OCI-LY1 (cell line): ENCODE data around the gene FAM124A.

ENCODE experiments used
- H2AFZ ChIP-seq: fragments of 200-600 bp; sonication (generic), shearing (Covaris generic); 2 replicates; pipeline ENCODE4 v1.6.0; 2014; ENCODE audit warnings: antibody characterized with exemption, mild to moderate bottlenecking, low read length
- H3F3A ChIP-seq: fragments of 200-600 bp; sonication (generic), shearing (Covaris generic); 2 replicates; pipeline ENCODE4 v1.6.0; 2014; ENCODE audit warnings: mild to moderate bottlenecking, antibody characterized with exemption, low read length, moderate library complexity; ENCODE audit not compliant: insufficient read depth
- H3K27ac ChIP-seq: fragments of 200-600 bp; sonication (generic); 2 replicates; pipeline ENCODE4 v1.5.1; 2014; ENCODE audit warnings: low read length, mixed run types, mild to moderate bottlenecking, low read depth; ENCODE audit not compliant: poor library complexity, severe bottlenecking
- H3K27me3 ChIP-seq: fragments of 200-600 bp; sonication (generic); 2 replicates; pipeline ENCODE4 v1.6.0; 2014; ENCODE audit warnings: antibody characterized with exemption, mild to moderate bottlenecking, low read length, moderate library complexity; ENCODE audit not compliant: insufficient read depth
- H3K36me3 ChIP-seq: fragments of 200-600 bp; sonication (generic); 2 replicates; pipeline ENCODE4 v1.6.1; 2014; ENCODE audit warnings: mild to moderate bottlenecking, antibody characterized with exemption, low read length, moderate library complexity, mixed read lengths; ENCODE audit not compliant: insufficient read depth
- H3K4me1 ChIP-seq: fragments of 200-600 bp; sonication (generic); 2 replicates; pipeline ENCODE4 v1.5.1; 2014; ENCODE audit warnings: mild to moderate bottlenecking, low read length, moderate library complexity; ENCODE audit not compliant: insufficient read depth, severe bottlenecking
- H3K4me2 ChIP-seq: fragments of 200-600 bp; sonication (generic), shearing (Covaris generic); 2 replicates; pipeline ENCODE4 v1.6.1; 2014; ENCODE audit warnings: low read length
- H3K4me3 ChIP-seq: fragments of 200-600 bp; sonication (generic); 2 replicates; pipeline ENCODE4 v1.5.1; 2014; ENCODE audit warnings: low read length, low read depth, mild to moderate bottlenecking, mixed read lengths; ENCODE audit not compliant: poor library complexity, severe bottlenecking
- H3K79me2 ChIP-seq: fragments of 200-600 bp; shearing (Covaris generic); 2 replicates; pipeline ENCODE4 v1.6.1; 2016; ENCODE audit warnings: mixed run types, low read length, mixed read lengths; ENCODE audit not compliant: insufficient read depth
- H3K9ac ChIP-seq: fragments of 200-600 bp; sonication (generic), shearing (Covaris generic); 2 replicates; pipeline ENCODE4 v1.6.1; 2014; ENCODE audit warnings: mild to moderate bottlenecking, low read length, mixed read lengths
- H3K9me2 ChIP-seq: fragments of 200-600 bp; sonication (generic), shearing (Covaris generic); 2 replicates; pipeline ENCODE4 v1.6.1; 2014; ENCODE audit warnings: low read depth, mild to moderate bottlenecking, low read length, mixed read lengths
- H3K9me3 ChIP-seq: fragments of 200-600 bp; shearing (Covaris generic); 2 replicates; pipeline ENCODE4 v1.6.1; 2014; ENCODE audit warnings: low read length, mixed read lengths
- H4K20me1 ChIP-seq: fragments of 200-600 bp; sonication (generic), shearing (Covaris generic); 2 replicates; pipeline ENCODE4 v1.6.0; 2016; ENCODE audit warnings: mild to moderate bottlenecking, low read length; ENCODE audit not compliant: insufficient read depth
- EZH2 ChIP-seq: fragments of 200-600 bp; sonication (generic), shearing (Covaris generic); IDR thresholded peaks from 2 replicates; pipeline ENCODE4 v1.8.0; 2017; ENCODE audit warnings: borderline replicate concordance, mixed run types, mild to moderate bottlenecking, antibody characterized with exemption, low read length, moderate library complexity, mixed read lengths
- TF ChIP-seq, protein P1 (sequence below): fragments of 200-600 bp; sonication (generic), shearing (Covaris generic); IDR thresholded peaks from 2 replicates; pipeline ENCODE4 v1.5.1; 2017; ENCODE audit warnings: mild to moderate bottlenecking, antibody characterized with exemption, low read length, moderate library complexity, mixed read lengths

The FAM124A gene

DNA sequence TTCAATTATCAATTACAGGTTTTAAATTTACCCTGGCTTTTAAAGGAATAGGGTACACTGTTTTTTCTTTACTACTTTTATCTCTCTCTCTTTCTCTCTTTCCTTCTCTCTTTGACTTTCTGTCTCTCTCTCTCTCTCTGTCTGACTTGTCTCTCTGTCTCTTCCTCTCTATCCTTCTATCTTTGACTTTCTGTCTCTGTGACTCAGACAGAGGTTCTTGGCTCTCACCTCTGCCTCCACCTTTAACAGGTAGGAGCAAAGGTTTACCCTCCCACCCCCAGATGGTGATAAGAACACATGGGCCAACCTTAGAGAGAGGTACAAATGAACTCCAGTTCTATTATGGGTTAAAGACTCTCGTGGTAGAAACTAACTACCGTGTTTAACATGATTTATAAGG, 20.3 kb upstream of the FAM124A start:
- H3K9ac ChIP-seq, result no peak overlapping the region
- no peak overlapping the region for H3K27ac ChIP-seq
- H2AFZ ChIP-seq, result no peak overlapping the region

DNA sequence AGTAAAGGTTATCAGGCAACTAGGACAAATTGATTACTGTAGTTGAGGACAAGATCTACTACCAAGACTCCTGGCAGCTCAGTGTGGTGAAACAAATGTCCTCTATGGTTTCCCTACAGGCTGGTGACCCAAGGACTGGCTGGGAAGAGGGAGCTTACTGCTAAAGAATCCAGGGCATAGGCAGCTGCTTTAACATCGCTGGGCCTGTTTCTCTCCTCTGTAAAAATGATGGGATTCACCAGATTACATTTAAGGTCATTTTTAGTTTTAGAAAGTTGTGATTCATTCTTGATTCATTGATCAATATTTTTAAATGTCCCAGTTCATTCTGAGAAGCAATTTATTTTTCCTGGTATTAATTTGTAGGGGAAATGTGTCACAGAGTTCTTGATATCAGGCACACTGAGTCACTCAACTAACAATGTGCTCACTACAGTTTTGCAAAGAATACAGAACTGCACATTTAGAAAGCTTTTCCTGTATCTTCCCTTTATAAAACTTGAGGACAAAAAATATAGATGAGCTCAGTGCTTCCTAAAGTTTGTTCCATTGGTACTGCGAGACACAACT, 19.6 kb upstream of the FAM124A start:
- no peak overlapping the region for H3K4me2 ChIP-seq
- no peaks in the 10 kb centered on the region for H3K36me3 ChIP-seq
- no peak overlapping the region for H3K27ac ChIP-seq
- H3K27me3 ChIP-seq, result no peaks in the 10 kb centered on the region
- no peaks in the 10 kb centered on the region for H3K4me1 ChIP-seq
- H3K79me2 ChIP-seq, result no peaks in the 10 kb centered on the region
- no peaks in the 10 kb centered on the region for H3K9me2 ChIP-seq
- H3K4me3 ChIP-seq, result no peak overlapping the region
- no peaks in the 10 kb centered on the region for H4K20me1 ChIP-seq
- TF ChIP-seq EZH2, result no peak
- TF ChIP-seq, protein P1, sequence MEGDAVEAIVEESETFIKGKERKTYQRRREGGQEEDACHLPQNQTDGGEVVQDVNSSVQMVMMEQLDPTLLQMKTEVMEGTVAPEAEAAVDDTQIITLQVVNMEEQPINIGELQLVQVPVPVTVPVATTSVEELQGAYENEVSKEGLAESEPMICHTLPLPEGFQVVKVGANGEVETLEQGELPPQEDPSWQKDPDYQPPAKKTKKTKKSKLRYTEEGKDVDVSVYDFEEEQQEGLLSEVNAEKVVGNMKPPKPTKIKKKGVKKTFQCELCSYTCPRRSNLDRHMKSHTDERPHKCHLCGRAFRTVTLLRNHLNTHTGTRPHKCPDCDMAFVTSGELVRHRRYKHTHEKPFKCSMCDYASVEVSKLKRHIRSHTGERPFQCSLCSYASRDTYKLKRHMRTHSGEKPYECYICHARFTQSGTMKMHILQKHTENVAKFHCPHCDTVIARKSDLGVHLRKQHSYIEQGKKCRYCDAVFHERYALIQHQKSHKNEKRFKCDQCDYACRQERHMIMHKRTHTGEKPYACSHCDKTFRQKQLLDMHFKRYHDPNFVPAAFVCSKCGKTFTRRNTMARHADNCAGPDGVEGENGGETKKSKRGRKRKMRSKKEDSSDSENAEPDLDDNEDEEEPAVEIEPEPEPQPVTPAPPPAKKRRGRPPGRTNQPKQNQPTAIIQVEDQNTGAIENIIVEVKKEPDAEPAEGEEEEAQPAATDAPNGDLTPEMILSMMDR, result no peak
- H3F3A ChIP-seq, result no peaks in the 10 kb centered on the region
- H3K9ac ChIP-seq, result no peak overlapping the region
- no peak overlapping the region for H2AFZ ChIP-seq
- peaks cover 6% of the 10 kb centered on the region; the same call in 1 of the 2 replicates for H3K9me3 ChIP-seq

More for the DNA sequence above, 20.3 kb upstream of the FAM124A start:
- H4K20me1 ChIP-seq, result no peaks in the 10 kb centered on the region
- H3K36me3 ChIP-seq, result no peaks in the 10 kb centered on the region
- H3K4me1 ChIP-seq, result no peaks in the 10 kb centered on the region
- H3K27me3 ChIP-seq, result no peaks in the 10 kb centered on the region
- H3K4me2 ChIP-seq, result no peak overlapping the region
- TF ChIP-seq, protein P1, result no peak
- no peak for TF ChIP-seq EZH2
- H3K9me3 ChIP-seq, result peaks cover 6% of the 10 kb centered on the region; the same call in 1 of the 2 replicates
- H3F3A ChIP-seq, result no peaks in the 10 kb centered on the region
- H3K79me2 ChIP-seq, result no peaks in the 10 kb centered on the region
- no peak overlapping the region for H3K4me3 ChIP-seq
- no peaks in the 10 kb centered on the region for H3K9me2 ChIP-seq

DNA sequence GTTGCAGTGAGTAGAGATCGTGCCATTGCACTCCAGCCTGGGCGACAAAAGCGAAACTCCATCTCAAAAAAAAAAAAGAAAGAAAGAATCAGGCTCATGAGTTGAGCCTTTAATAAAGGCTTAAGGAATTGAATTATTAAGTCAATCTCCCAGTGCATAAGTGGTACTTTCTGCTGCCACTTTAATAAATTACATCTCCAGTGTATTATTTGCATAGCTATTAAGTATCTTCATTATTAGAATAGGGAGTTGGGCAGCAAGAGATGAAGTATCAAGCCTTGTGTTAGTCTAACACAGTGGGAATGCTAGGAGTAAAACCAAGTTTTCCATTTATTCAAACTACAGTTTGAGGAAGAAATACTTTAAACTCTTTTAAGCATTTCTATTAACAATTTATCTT, 15.6 kb upstream of the FAM124A start:
- Histone ChIP-seq H3K27me3 (no peaks in the 10 kb centered on the region), H3K9ac (no peak overlapping the region), H2AFZ (no peak overlapping the region), H3K9me3 (no peaks in the 10 kb centered on the region), H3F3A (no peaks in the 10 kb centered on the region), H3K4me1 (no peaks in the 10 kb centered on the region), H3K4me3 (no peak overlapping the region), H3K27ac (no peak overlapping the region), H3K36me3 (no peaks in the 10 kb centered on the region), H3K79me2 (no peaks in the 10 kb centered on the region), H3K9me2 (no peaks in the 10 kb centered on the region), H3K4me2 (no peak overlapping the region), H4K20me1 (no peaks in the 10 kb centered on the region)
- TF ChIP-seq EZH2, result no peak
- TF ChIP-seq, protein P1, result no peak
